ENCODE measurements around the gene PHC2.
A peak's percentile ranks its signal among the peaks of the same experiment; 100 is the strongest.

Gene PHC2

GRCh38 chr1:33371334-33371733, 59.6 kb downstream of the PHC2 start:
- Histone ChIP-seq H3K4me3 (no peak overlapping the region), H3K36me3 (replicated peaks) (no peaks in the 10 kb centered on the region)
- in situ Hi-C loops (cut with MboI; ENCODE audit: low sequenced_read_pairs): no loop called here

DNA sequence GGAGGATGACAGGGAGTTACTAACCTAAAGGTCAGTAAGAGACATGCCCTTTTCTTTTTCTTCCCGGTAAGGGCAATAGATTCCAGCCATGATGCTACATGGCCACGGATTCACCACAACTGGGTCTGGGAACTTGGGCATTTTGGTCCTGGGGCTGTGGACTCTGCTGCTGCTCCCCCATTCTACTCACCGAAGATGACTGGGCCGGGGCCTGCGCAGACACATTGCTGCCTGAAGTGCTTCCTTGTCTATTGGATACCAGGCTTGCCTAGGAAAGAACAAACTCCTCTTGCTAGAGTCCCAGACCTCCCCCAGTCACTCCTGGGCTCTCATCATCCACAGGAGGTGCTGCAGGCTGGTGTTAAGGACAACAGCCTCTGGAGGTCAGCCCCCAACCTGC, 60.1 kb downstream of the PHC2 start:
- in situ Hi-C loops (cut with MboI; ENCODE audit: low sequenced_read_pairs): no loop called here
- Histone ChIP-seq H3K9me3 (no peaks in the 10 kb centered on the region), H3K4me3 (no peak overlapping the region), H3K36me3 (replicated peaks) (no peaks in the 10 kb centered on the region), H3K4me1 (no peaks in the 10 kb centered on the region), H3K27me3 (ENCODE audit: low read depth) (no peaks in the 10 kb centered on the region)
- no peak for DNase-seq (ENCODE audit: low spot score in 2 of 2)

More at GRCh38 chr1:33371334-33371733, 59.6 kb downstream of the PHC2 start:
- Histone ChIP-seq H3K27me3 (ENCODE audit: low read depth) (no peaks in the 10 kb centered on the region), H3K9me3 (no peaks in the 10 kb centered on the region), H3K4me1 (no peaks in the 10 kb centered on the region)
- DNase-seq (ENCODE audit: low spot score in 2 of 2): no peak

- no peaks in the 10 kb centered on the region for H3K4me1 ChIP-seq
- H3K27me3 ChIP-seq (ENCODE audit: low read depth): no peaks in the 10 kb centered on the region
- H3K9me3 ChIP-seq: no peaks in the 10 kb centered on the region
- in situ Hi-C loops (cut with MboI; ENCODE audit: low sequenced_read_pairs): no loop called here
- H3K4me3 ChIP-seq: no peak overlapping the region
- no peak for DNase-seq (ENCODE audit: low spot score in 2 of 2)
- H3K36me3 ChIP-seq (replicated peaks): no peaks in the 10 kb centered on the region
Measured at GRCh38 chr1:33370301-33370700, 60.6 kb downstream of the PHC2 start.

DNA sequence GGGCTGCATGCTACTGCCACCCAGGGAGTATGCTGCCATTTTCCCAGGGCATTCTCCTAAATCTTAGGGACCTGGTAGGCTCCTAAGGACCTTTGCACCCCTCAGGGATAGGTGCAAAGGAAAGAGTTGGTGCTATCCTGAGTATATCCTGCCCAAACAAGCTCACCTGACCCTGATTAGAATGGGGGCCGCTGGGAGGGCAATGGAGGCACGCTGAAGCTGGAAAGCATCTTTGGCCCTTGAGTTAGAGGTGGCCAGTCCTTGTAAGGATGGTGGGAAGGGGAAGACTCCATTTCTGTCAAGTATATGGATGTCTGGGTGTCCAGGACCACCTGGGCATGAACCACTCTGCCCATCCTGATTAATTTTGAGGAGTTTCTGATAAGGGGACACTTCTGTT, 61.1 kb downstream of the PHC2 start:
- H3K4me3 ChIP-seq: no peak overlapping the region
- no peaks in the 10 kb centered on the region for H3K27me3 ChIP-seq (ENCODE audit: low read depth)
- no peaks in the 10 kb centered on the region for H3K36me3 ChIP-seq (replicated peaks)
- no peak for DNase-seq (ENCODE audit: low spot score in 2 of 2)
- no peaks in the 10 kb centered on the region for H3K4me1 ChIP-seq
- in situ Hi-C loops (cut with MboI; ENCODE audit: low sequenced_read_pairs): no loop called here
- no peaks in the 10 kb centered on the region for H3K9me3 ChIP-seq

- peaks cover under 1% of the 10 kb centered on the region; the same call in 1 of the 2 replicates for H3K4me1 ChIP-seq
- no peaks in the 10 kb centered on the region for H3K36me3 ChIP-seq (replicated peaks)
- no peaks in the 10 kb centered on the region for H3K9me3 ChIP-seq
- H3K4me3 ChIP-seq: no peak overlapping the region
- no peaks in the 10 kb centered on the region for H3K27me3 ChIP-seq (ENCODE audit: low read depth)
- DNase-seq (ENCODE audit: low spot score in 2 of 2): no peak
- in situ Hi-C loops (cut with MboI; ENCODE audit: low sequenced_read_pairs): no loop called here
Measured at GRCh38 chr1:33369081-33369480, 61.8 kb downstream of the PHC2 start.

DNA sequence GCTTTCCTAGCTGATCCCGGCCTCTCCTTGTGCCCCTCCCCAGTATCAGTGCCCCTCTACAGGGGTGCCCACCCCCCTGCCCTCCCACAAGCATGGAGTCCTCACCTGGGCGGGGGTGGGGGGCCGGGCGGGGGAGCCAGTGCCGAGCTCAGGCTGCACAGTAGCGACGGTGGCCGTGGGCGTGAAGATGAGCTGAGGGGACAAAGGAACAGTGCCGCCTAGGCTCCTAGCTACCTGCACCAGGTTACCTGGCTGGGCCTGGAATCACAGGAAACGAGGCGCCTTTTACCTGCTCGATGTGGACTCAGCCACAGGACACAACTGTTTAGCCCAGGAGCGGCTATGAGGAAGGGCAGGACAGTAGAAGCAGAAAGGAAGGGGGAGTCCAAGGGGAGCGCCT, 62.5 kb downstream of the PHC2 start:
- in situ Hi-C loops (cut with MboI; ENCODE audit: low sequenced_read_pairs): no loop called here
- H3K4me1 ChIP-seq: peaks cover 7% of the 10 kb centered on the region
- H3K27me3 ChIP-seq (ENCODE audit: low read depth): no peaks in the 10 kb centered on the region
- DNase-seq (ENCODE audit: low spot score in 2 of 2): no peak
- H3K4me3 ChIP-seq: no peak overlapping the region
- H3K36me3 ChIP-seq (replicated peaks): no peaks in the 10 kb centered on the region
- H3K9me3 ChIP-seq: no peaks in the 10 kb centered on the region

DNA sequence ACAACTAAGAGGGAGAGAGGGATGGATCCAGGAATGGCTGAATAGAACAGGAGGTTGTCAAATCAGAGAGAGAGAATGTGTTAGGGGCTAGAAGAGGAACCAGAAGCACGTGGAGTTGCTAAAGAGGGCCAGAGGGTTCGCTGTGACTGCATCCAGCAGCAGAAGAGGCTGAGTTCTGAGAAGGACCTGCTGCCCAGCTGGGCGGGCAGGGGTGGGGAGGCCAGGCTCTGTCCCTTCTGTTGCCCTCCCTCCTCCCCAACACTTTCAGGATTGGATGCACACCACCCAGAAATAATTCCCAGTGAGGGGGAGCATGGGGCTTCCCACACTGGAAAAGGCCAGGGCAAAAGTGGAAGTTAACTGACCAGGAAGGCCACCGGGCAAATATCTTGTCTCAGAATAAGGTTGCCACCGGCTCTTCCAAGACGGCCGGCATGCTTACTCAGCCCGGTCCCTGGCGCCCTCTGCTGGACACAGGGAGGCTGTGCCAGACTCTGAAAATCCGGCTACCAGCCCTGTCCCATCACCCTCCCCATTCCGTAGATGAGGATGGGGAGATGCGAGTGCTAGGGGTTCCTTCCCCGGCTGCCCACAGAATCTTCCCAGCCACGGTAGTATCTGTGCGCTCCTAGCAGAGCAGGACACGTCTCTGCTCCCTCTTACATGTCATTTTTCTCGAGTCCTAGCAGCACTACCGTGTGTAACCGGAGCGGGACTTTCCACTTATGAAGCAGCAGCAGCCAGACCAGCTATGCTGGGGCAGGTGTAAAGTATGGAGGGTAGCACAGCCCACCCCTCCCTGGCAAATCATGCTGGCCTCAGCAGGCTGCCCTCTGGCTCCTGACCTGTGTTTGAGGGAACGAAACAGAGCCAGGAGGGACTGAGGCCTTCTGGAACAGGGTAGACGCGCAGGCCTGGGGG, 63.1 kb downstream of the PHC2 start:
- DNase-seq (ENCODE audit: low spot score in 2 of 2): peak; percentile 53 to 90
- H3K9me3 ChIP-seq: no peaks in the 10 kb centered on the region
- H3K27me3 ChIP-seq (ENCODE audit: low read depth): no peaks in the 10 kb centered on the region
- peaks cover 13% of the 10 kb centered on the region for H3K4me1 ChIP-seq
- H3K36me3 ChIP-seq (replicated peaks): no peaks in the 10 kb centered on the region
- in situ Hi-C loops (cut with MboI; ENCODE audit: low sequenced_read_pairs): no loop called here
- H3K4me3 ChIP-seq: no peak overlapping the region

DNA sequence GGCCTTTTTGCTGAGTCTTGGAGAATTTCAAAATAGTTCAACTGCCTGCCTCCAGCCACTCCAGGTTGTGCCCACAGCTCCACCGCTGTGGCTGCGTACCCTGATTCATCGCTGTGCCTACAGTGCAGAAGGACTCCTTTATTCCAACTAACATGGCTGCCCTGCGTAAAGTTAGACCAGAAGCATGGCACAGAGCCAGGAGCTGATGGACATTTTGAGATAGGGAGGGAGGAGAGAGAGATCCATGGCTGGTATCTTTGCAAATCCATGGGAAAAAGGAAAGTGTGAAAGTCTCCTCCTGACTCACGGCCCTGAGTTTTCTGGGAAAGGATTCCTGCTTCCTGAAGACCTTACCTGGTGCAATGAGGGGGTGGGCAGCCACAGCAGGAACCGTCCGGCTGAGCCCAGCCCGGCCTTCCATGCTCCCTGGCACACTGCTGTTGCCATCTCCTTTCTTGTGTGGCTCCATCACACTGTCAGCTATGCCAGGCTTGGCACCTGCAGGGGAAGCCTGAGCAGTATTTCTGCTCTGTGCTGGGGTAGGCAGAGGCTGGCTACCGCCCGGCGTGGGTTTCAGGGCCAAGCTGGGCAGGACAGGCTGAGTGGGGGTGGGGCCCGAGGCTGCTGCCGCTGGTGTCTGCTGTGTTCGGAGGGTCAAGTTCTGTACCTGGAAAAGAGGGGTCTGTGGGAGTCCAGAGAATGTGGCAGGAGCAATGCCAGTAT, 64.0 kb downstream of the PHC2 start:
- no peaks in the 10 kb centered on the region for H3K27me3 ChIP-seq (ENCODE audit: low read depth)
- no peaks in the 10 kb centered on the region for H3K36me3 ChIP-seq (replicated peaks)
- no peak overlapping the region for H3K4me3 ChIP-seq
- DNase-seq (ENCODE audit: low spot score in 2 of 2): no peak
- peaks cover 13% of the 10 kb centered on the region for H3K4me1 ChIP-seq
- H3K9me3 ChIP-seq: no peaks in the 10 kb centered on the region
- in situ Hi-C loops (cut with MboI; ENCODE audit: low sequenced_read_pairs): no loop called here

DNA sequence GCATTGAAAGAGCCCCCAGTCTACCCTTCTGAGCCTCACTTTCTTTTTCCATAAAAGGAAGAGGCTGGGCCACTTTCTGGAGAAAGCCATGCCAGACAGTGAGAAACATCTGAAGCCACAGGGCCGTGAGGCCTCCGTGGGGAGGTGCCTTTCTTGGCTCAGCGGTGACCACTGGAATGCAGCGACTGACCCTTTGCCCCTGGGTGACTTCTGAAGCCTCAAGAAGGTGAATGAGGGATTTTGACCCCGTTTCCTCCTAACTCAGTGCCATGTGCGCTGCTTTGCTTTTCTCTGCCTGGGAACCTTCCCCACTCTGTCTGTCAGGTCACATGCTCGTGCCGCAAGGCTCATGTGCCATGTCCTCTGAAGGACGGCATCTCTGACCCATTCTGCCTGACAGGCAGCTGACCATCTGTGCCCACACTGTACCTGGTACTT, 65.3 kb downstream of the PHC2 start:
- no peak for DNase-seq (ENCODE audit: low spot score in 2 of 2)
- in situ Hi-C loops (cut with MboI; ENCODE audit: low sequenced_read_pairs): no loop called here

DNA sequence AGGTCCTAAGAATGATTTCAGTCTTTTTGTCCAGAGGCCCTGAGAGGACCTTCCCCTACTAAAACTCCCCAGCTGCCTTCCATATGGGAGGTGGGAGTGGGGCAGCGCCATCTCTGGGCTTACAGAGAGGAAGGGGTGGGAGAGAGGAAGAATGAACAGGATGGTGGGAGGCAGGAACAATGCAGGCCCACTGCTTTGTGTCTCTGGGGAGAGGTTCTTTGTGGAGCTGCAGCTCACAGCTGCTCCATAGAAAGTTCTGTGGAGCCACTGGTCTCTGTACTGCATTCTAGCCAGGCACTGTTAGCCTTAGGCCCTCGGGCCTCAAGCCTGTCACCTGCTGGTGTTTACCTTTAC, 66.4 kb downstream of the PHC2 start:
- H3K36me3 ChIP-seq (replicated peaks): no peaks in the 10 kb centered on the region
- peaks cover 13% of the 10 kb centered on the region for H3K4me1 ChIP-seq
- H3K9me3 ChIP-seq: no peaks in the 10 kb centered on the region
- H3K27me3 ChIP-seq (ENCODE audit: low read depth): no peaks in the 10 kb centered on the region
- H3K4me3 ChIP-seq: no peak overlapping the region
- peak; percentile 27 to 62 for DNase-seq (ENCODE audit: low spot score in 2 of 2)
- in situ Hi-C loops (cut with MboI; ENCODE audit: low sequenced_read_pairs): no loop called here

More for the DNA sequence above, 65.3 kb downstream of the PHC2 start:
- Histone ChIP-seq H3K9me3 (no peaks in the 10 kb centered on the region), H3K4me1 (peaks cover 13% of the 10 kb centered on the region), H3K27me3 (ENCODE audit: low read depth) (no peaks in the 10 kb centered on the region), H3K36me3 (replicated peaks) (no peaks in the 10 kb centered on the region), H3K4me3 (no peak overlapping the region)

GRCh38 chr1:33363470-33363861, 67.4 kb downstream of the PHC2 start:
- no peak for DNase-seq (ENCODE audit: low spot score in 2 of 2)
- in situ Hi-C loops (cut with MboI; ENCODE audit: low sequenced_read_pairs): no loop called here
- Histone ChIP-seq H3K9me3 (no peaks in the 10 kb centered on the region), H3K36me3 (replicated peaks) (no peaks in the 10 kb centered on the region), H3K4me3 (no peak overlapping the region), H3K27me3 (ENCODE audit: low read depth) (no peaks in the 10 kb centered on the region), H3K4me1 (peaks cover 13% of the 10 kb centered on the region)

- in situ Hi-C loops (cut with MboI; ENCODE audit: low sequenced_read_pairs): no loop called here
- no peaks in the 10 kb centered on the region for H3K36me3 ChIP-seq (replicated peaks)
- no peaks in the 10 kb centered on the region for H3K27me3 ChIP-seq (ENCODE audit: low read depth)
- H3K4me3 ChIP-seq: no peak overlapping the region
- H3K4me1 ChIP-seq: peaks cover 17% of the 10 kb centered on the region
- no peak for DNase-seq (ENCODE audit: low spot score in 2 of 2)
- no peaks in the 10 kb centered on the region for H3K9me3 ChIP-seq
Measured at GRCh38 chr1:33363021-33363420, 67.9 kb downstream of the PHC2 start.

- DNase-seq (ENCODE audit: low spot score in 2 of 2): no peak
- H3K4me1 ChIP-seq: peaks cover 17% of the 10 kb centered on the region
Measured at GRCh38 chr1:33361532-33362235, 69.2 kb downstream of the PHC2 start.

GRCh38 chr1:33360367-33360766, 70.5 kb downstream of the PHC2 start:
- Histone ChIP-seq H3K27me3 (ENCODE audit: low read depth) (no peaks in the 10 kb centered on the region), H3K4me3 (no peak overlapping the region), H3K4me1 (peaks cover 17% of the 10 kb centered on the region), H3K36me3 (replicated peaks) (no peaks in the 10 kb centered on the region), H3K9me3 (no peaks in the 10 kb centered on the region)
- DNase-seq (ENCODE audit: low spot score in 2 of 2): no peak
- in situ Hi-C loops (cut with MboI; ENCODE audit: low sequenced_read_pairs): no loop called here

More at GRCh38 chr1:33361532-33362235, 69.2 kb downstream of the PHC2 start:
- Histone ChIP-seq H3K36me3 (replicated peaks) (no peaks in the 10 kb centered on the region), H3K27me3 (ENCODE audit: low read depth) (no peaks in the 10 kb centered on the region), H3K4me3 (no peak overlapping the region), H3K9me3 (no peaks in the 10 kb centered on the region)
- in situ Hi-C loops (cut with MboI; ENCODE audit: low sequenced_read_pairs): no loop called here

Data from HAP-1 (cell line).